Stimulated activated naive B cell treated with anti-CD40 and anti-IgM and Interleukin-4, amounts not matched to agents 10 μg/mL and 1 μg/mL and 100 μg/mL, for 72 hours (primary cell): Measurements from ENCODE around the gene MACROD2.
"Not testable (repeated sequence)": the region's sequence is repeated elsewhere in the genome, so short reads cannot be mapped to it uniquely, and the experiment has no call there.

Source experiments
- ATAC-seq, 2 donors: fragments of 150-1000 bp; cut with Tn5 transposase; replicated peaks; 2 replicates each; pipeline ENCODE4 v1.10.0; 2021; ENCODE audit warnings: moderate library complexity in 1 of 2
- DNase-seq: peaks from one replicate; pipeline ENCODE4 v3.0.0; 2021
- H3K27ac Mint-ChIP-seq: one replicate; pipeline ENCODE4 v1.8.0; 2022; ENCODE audit warnings: mild to moderate bottlenecking, mixed read lengths
- H3K27me3 Mint-ChIP-seq, 2 donors: one replicate each; pipeline ENCODE4 v1.8.0; 2022; ENCODE audit warnings: mixed read lengths in 2 of 2
- H3K36me3 Mint-ChIP-seq, 2 donors: one replicate each; pipeline ENCODE4 v1.8.0; 2022; ENCODE audit warnings: mixed read lengths in 2 of 2, mild to moderate bottlenecking in 1 of 2
- H3K4me1 Mint-ChIP-seq, 2 donors: one replicate each; pipeline ENCODE4 v1.8.0; 2022; ENCODE audit warnings: mixed read lengths in 2 of 2, mild to moderate bottlenecking in 1 of 2
- H3K4me3 Mint-ChIP-seq, 2 donors: one replicate each; pipeline ENCODE4 v1.8.0; 2022; ENCODE audit warnings: mild to moderate bottlenecking in 2 of 2, mixed read lengths in 2 of 2, moderate library complexity in 1 of 2
- H3K9me3 Mint-ChIP-seq, 2 donors: one replicate each; pipeline ENCODE4 v1.8.0; 2022; ENCODE audit warnings: mixed read lengths in 2 of 2, mild to moderate bottlenecking in 1 of 2

MACROD2 gene

DNA sequence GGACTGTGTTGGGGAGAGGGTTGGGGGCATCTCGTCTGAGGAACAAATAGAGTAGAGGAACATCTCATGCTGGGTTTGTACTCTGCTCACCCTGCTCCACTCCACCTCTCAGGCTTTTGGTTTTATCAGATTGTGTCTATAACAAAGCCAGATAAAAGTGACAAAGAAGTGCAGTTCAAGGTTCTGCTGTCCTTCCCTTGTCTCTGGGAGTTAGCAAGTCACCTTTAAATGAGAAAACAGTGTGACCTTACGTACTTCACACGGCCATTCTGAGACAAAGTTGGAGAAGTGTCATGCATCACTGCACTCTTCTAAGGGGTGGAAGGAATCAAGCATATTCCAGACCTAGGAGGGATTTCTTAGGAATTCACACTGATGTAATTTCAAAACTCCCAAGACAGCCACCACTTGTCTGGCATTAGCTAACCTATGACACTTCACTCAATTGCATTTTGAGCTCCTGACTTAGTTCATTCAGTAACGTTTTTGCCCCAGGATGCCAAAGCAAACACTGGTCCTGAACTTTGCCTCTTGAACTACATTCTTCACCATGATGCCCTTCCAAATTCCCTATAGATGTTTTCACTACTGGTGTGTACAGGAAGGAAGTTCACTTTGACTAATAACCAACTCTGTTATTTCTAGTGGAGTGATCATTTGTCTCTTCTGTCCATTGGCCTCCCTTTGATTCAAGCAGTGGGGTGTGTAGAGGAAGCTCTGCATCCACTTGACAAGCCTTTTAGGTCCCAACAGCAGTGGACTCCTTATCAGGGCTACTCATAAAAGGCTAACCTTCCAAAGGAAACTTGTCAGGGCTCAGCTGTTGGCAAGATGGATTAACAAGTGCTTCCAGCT is 989.7 kb downstream of the MACROD2 start:
- H3K27me3 Mint-ChIP-seq = no peaks in the 10 kb centered on the region

DNA sequence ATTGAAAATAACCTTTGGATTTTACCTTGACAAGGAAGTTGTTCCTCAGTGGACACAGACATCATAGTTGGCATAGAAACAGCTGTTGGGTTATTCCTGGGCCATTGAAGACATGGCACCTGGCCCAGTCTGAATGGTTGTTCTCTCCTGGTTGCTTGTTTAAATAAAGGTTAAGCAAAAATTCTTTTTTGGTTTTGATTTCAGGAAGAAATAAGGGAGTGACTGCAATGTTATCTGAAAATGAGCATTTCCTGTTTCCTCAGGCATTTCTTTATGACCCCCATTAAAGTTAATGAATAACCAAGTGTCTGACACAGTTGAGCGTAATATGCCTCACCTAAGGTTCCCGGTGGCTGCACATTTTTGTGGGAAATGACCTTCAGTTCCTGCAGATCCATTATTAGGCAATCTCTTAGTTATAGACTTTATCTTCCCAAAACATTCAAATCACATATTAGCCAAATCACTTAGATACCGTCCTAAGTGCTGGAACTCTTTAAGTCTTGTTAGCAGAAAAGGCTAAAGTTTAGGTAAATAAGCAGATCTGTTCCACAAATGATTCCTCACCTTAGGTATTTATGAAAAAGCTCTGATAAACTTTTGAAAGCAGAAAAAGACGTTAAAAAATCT is 990.8 kb downstream of the MACROD2 start:
- no peak for ATAC-seq
- DNase-seq = no peak
- Mint-ChIP-seq H3K27ac (no peak overlapping the region), H3K27me3 (no peaks in the 10 kb centered on the region), H3K36me3 (peaks cover 3 to 5% of the 10 kb centered on the region in 2 donors), H3K4me1 (no peaks in the 10 kb centered on the region), H3K4me3 (no peak overlapping the region), H3K9me3 (peaks cover 21 to 25% of the 10 kb centered on the region in 2 donors)

More for the DNA sequence above, 989.7 kb downstream of the MACROD2 start:
- DNase-seq = no peak
- H3K4me1 Mint-ChIP-seq = no peaks in the 10 kb centered on the region
- peaks cover 3 to 5% of the 10 kb centered on the region in 2 donors for H3K36me3 Mint-ChIP-seq
- no peak overlapping the region for H3K27ac Mint-ChIP-seq
- ATAC-seq = no peak
- H3K9me3 Mint-ChIP-seq = peaks cover 24 to 26% of the 10 kb centered on the region in 2 donors
- H3K4me3 Mint-ChIP-seq = no peak overlapping the region

DNA sequence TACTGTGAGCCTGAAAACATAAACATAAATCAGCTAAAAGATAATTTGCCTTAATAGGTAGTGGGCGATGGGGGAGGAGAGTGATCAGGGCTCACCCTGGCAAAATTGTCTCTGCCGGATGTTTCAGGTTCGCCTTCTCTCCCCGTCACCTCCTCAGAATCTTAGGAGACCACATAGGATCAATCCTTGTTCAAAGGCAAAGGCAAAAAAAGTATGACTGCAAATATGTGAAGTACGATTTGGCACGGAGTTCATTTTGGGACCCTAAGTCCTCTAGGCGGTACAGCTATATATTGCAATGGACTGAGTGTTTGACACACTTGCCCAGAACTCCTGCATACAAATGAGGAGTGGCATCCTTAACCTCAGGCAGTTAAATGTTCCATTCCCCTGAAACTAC is 991.3 kb downstream of the MACROD2 start:
- Mint-ChIP-seq H3K27me3 (no peaks in the 10 kb centered on the region), H3K4me1 (no peaks in the 10 kb centered on the region), H3K4me3 (no peak overlapping the region), H3K36me3 (peaks cover 3 to 5% of the 10 kb centered on the region in 2 donors), H3K27ac (no peak overlapping the region), H3K9me3 (peaks cover 17 to 20% of the 10 kb centered on the region in 2 donors)
- ATAC-seq (no peak), DNase-seq (no peak)

DNA sequence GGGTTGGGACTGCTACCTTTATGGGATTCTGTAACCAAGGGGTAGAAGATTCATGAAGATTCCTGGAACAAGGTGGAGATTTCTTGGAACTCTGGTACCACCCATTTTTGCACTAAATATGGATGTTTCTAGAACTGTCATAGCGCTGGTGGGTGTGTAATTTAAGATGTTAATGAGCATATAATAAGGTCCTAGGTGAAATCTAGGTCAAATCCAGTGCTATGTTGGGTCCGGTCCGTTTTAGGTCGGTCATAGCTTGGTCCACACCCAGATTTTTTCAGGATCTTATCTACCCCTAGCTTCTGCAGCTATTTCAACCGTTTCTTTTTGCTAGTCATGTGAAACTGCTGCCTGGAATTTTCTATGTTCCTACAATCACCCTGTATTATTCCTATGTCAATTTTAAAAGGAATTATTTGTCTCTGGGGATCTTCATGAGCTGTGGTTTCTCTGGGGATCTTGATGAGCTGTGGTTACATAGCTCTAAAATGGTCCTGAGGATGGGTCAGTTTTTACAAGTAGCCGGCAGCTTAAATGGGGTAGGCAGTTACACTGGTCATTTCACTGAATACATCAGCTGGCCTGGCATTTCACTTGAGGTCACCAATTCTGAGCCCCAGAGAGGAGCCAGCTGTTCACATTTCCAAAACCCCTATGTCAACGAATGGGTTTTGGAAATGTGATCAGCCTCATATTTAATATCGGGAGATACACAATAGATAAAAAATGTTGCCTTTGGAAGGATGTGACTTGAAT is 994.4 kb downstream of the MACROD2 start:
- no peaks in the 10 kb centered on the region for H3K36me3 Mint-ChIP-seq
- no peak for ATAC-seq
- H3K27me3 Mint-ChIP-seq = no peaks in the 10 kb centered on the region
- DNase-seq = no peak
- H3K27ac Mint-ChIP-seq = no peak overlapping the region
- H3K9me3 Mint-ChIP-seq = no peaks in the 10 kb centered on the region
- H3K4me3 Mint-ChIP-seq = no peak overlapping the region
- H3K4me1 Mint-ChIP-seq = no peaks in the 10 kb centered on the region

DNA sequence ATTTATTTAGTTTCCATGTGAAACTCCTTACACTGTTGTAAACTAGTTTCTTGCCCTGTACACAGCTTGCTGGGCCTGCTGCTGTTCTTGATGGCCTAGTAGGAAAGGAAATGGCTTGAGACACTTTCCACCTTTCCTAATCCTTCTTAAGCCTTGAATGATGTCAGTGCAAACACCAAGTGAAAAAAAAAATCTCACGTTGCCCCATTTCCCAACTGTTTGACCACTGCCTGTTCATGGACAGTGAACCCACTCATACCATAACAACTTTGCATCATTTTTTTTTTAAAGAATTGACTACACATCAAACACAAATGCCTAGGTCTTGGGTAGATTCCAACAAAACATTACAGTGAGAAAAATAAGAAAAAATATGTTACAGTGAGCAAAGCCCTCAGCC is 995.7 kb downstream of the MACROD2 start:
- Mint-ChIP-seq H3K36me3 (no peaks in the 10 kb centered on the region), H3K4me3 (no peak overlapping the region), H3K27me3 (no peaks in the 10 kb centered on the region), H3K9me3 (peaks cover 0 to 1% of the 10 kb centered on the region in 2 donors), H3K4me1 (no peaks in the 10 kb centered on the region), H3K27ac (no peak overlapping the region)
- DNase-seq (no peak), ATAC-seq (no peak)

DNA sequence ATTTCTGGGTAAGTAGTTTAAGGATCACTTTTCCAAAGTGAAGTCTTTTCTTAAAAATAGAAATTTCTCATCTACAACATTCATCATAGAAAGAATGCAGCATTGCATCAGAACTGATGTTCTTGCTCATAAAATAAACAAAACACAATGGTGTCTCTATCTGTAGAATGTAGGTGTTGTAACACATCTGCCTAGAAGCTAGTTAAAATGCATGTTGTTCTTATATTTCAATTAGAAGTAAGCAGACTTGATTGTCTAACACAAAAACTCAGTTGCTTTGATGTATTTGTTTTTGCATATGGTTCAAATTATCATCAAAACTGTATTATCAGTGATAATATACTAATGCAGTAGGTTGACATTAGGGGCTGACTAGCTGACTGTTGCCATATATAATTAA is 996.8 kb downstream of the MACROD2 start:
- Mint-ChIP-seq H3K9me3 (peaks cover 0 to 1% of the 10 kb centered on the region in 2 donors), H3K4me1 (no peaks in the 10 kb centered on the region), H3K27ac (no peak overlapping the region), H3K36me3 (no peaks in the 10 kb centered on the region), H3K4me3 (no peak overlapping the region), H3K27me3 (no peaks in the 10 kb centered on the region)
- no peak for ATAC-seq
- no peak for DNase-seq

DNA sequence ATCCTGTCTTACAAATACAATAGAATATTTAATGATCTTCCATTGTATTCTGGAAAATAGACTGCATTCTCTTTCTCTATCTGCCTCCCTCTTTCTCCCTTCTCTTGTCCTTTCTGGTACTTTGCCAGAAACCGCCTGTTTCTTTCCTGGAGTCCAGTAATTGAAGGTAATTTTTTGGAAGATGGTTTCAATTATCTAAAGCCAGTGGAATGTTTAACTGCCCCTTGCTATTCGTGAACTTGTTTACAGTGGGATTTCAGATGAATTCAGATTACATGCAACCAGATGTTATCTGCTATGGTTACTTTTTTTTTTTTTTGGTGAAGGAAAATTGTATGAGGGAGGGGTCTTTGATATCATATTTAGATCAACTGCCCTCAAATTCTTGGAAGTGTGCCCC is 997.6 kb downstream of the MACROD2 start:
- H3K4me1 Mint-ChIP-seq = no peaks in the 10 kb centered on the region
- no peaks in the 10 kb centered on the region for H3K36me3 Mint-ChIP-seq
- no peak for ATAC-seq
- H3K4me3 Mint-ChIP-seq = no peak overlapping the region
- DNase-seq = no peak
- H3K27me3 Mint-ChIP-seq = no peaks in the 10 kb centered on the region
- peaks cover 0 to 3% of the 10 kb centered on the region in 2 donors for H3K9me3 Mint-ChIP-seq
- no peak overlapping the region for H3K27ac Mint-ChIP-seq

DNA sequence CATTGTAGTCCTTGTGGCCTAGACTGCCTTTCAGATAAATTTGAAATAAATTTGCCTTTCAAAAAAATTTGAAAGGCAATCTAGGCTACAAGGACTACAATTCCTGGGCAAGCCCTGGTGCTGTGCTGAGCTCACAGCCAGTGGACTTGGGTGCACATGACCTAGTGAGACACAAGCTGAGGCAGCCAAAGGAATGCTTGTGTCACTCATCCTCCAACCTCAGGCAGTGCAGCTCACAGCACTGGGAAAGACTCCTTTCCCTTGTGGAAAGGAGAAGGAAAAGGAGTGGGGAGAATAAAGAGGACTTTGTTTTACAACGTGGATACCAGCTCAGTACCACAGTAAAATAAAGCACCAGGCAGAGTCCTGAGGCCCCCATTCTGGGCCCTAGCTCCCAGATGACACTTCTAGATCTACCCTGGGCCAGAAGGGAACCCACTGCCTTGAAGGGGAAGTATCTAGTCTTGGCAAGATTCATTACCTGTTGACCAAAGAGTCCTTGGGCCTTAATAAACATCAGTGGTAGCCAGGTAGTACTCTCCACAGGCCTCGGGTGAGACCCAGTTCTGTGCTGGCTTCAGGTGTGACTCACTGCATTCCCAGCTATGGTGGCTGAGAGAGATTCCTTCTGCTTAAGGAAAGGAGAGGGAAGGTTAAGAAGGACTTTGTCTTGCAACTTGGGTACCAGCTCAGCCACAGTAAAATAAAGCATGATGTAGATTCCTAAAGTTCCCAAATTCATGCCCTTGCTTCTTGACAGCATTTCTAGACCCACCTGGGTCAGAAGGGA is 1001.8 kb downstream of the MACROD2 start:
- Mint-ChIP-seq H3K4me3 (no peak overlapping the region), H3K36me3 (no peaks in the 10 kb centered on the region), H3K27me3 (no peaks in the 10 kb centered on the region), H3K27ac (no peak overlapping the region), H3K9me3 (peaks cover 10% of the 10 kb centered on the region in 2 donors), H3K4me1 (no peaks in the 10 kb centered on the region)
- DNase-seq = no peak
- no peak for ATAC-seq

DNA sequence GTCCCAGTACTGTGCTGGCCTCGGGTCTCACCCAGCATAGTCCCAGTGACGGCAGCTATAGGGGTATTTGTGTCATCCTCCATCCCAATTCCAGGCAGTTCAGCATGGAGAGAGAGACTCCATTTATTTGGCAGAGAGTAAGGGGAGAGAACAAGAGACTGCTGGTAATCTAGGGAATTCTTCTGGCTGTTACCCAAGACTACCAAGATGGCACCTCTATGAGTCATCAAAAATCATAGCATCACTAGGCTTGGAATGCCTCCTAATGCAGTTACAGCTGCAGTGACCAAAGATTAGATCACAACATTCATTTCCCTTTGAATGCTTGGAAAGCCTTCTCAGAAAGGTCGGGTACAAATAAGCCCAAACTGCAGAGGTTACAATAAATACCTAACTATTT is 1002.5 kb downstream of the MACROD2 start:
- no peak for ATAC-seq
- H3K36me3 Mint-ChIP-seq = no peaks in the 10 kb centered on the region
- H3K27ac Mint-ChIP-seq = no peak overlapping the region
- H3K4me1 Mint-ChIP-seq = no peaks in the 10 kb centered on the region
- peaks cover 10% of the 10 kb centered on the region in 2 donors for H3K9me3 Mint-ChIP-seq
- no peak overlapping the region for H3K4me3 Mint-ChIP-seq
- no peaks in the 10 kb centered on the region for H3K27me3 Mint-ChIP-seq
- DNase-seq = no peak

DNA sequence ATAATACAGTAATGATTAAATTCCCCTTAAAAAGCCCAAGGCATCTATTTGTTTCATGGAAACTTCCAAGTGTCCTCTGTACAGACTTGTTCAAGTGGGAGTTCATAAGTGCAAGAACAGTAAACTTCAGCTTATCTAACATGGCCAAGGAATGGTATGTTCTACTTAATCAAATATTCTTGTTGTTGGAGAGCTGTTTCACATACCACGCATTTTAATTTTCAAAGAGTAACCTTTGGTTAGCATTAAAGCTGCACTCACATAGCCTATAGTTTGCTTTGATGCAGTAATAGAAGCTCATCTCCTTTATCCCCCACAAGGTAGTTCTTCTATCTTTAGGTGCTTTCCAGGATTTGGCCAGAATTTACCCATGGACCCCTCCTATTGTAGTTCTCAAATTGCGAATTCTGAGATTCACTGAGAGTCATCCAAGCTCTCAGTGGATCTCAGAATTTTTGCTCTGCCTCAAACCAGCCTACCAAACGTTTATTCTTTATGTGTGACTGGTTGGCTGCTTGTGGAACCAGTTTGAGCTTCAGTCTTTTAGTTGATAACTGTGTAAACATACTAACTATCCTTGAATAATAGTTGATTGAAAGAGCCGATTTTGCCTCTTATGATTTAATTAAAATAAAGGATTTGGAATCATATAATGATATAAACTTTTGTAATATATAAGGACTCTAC is 1010.1 kb downstream of the MACROD2 start:
- H3K27me3 Mint-ChIP-seq = no peaks in the 10 kb centered on the region
- no peaks in the 10 kb centered on the region for H3K36me3 Mint-ChIP-seq
- no peaks in the 10 kb centered on the region for H3K4me1 Mint-ChIP-seq
- DNase-seq (no peak), ATAC-seq (no peak)
- no peaks in the 10 kb centered on the region for H3K9me3 Mint-ChIP-seq
- H3K4me3 Mint-ChIP-seq = no peak overlapping the region
- no peak overlapping the region for H3K27ac Mint-ChIP-seq

DNA sequence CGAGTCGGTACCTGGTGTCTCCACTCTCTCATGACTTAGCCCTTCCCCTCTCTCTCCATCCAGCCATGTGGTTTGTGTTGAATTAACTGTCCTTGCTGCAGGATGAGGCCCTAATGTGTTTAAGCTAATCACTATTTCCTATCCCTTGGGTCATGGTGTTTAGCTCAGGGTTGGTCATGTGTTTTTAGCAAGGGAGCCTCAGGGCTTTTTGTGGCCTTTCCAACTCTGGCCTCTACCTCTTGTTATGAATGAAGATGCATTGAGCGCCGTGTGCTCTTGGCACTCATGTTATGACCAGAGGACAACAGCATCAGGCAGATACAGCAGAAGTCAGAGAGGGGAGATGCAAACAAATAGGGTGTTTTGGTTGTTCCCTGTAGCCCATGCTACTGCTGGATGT is 1016.3 kb downstream of the MACROD2 start:
- ATAC-seq (no peak), DNase-seq (no peak)
- no peaks in the 10 kb centered on the region for H3K4me1 Mint-ChIP-seq
- H3K4me3 Mint-ChIP-seq = no peak overlapping the region
- no peaks in the 10 kb centered on the region for H3K9me3 Mint-ChIP-seq
- no peak overlapping the region for H3K27ac Mint-ChIP-seq
- H3K36me3 Mint-ChIP-seq = no peaks in the 10 kb centered on the region
- no peaks in the 10 kb centered on the region for H3K27me3 Mint-ChIP-seq

DNA sequence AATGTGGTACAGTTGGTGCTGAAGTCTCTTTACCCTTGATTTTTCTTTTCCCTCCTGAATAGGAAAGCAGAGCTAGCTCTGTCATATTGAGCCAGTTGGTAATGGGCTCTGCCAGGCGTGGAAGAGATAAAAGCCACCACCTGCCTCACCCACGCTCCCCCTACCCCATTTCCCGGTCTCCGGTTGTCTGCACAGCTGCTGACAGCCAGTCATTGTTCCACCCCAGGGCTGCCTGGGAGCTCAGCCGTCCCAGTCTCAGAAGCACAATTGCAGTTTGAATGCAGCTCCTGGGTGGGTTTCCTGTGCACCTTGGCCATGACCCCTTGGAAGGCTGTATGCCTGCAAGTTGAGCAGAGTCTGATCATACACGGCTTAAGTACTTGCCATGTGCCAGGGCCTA is 1017.2 kb downstream of the MACROD2 start:
- Mint-ChIP-seq H3K27ac (no peak overlapping the region), H3K27me3 (no peaks in the 10 kb centered on the region), H3K4me1 (no peaks in the 10 kb centered on the region), H3K4me3 (no peak overlapping the region), H3K9me3 (no peaks in the 10 kb centered on the region), H3K36me3 (no peaks in the 10 kb centered on the region)
- DNase-seq = no peak
- no peak for ATAC-seq

DNA sequence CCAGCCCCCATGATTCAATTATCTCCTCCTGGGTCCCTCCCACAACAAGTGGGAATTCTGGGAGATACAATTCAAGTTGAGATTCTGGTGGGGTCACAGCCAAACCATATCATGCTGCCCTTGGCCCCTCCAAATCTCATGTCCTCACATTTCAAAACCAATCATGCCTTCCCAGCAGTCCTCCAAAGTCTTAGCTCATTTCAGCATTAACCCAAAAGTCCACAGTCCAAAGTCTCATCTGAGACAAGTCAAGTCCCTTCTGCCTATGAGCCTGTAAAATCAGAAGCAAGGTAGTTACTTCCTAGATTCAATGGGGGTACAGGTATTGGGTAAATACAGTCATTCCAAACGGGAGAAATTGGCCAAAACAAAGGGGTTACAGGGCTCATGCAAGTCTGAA is 1021.6 kb downstream of the MACROD2 start:
- not testable (repeated sequence) for H3K27ac Mint-ChIP-seq, H3K27me3 Mint-ChIP-seq, ATAC-seq, H3K4me3 Mint-ChIP-seq, DNase-seq, H3K36me3 Mint-ChIP-seq, H3K4me1 Mint-ChIP-seq, H3K9me3 Mint-ChIP-seq

DNA sequence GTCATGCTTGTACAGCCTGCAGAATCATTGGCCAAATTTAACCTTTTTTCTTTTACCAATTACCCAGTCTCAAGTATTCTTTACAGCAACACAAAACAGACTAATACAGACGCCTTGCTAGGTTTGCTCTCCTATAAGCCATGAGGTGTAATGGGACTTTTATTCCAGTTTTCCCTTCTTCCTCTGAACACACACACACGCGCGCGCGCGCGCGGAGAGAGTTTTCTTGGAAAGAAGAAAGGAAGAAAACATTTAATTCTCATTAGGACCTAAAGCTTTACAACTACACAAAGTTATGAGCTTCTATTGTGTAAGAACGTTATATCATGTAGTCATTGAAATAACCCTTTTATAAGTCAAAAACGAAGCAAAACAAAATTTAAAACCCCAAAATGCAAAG is 1023.6 kb downstream of the MACROD2 start:
- Mint-ChIP-seq H3K4me3 (no peak overlapping the region), H3K36me3 (no peaks in the 10 kb centered on the region), H3K27me3 (no peaks in the 10 kb centered on the region), H3K9me3 (peaks cover 2 to 4% of the 10 kb centered on the region in 2 donors), H3K27ac (no peak overlapping the region), H3K4me1 (no peaks in the 10 kb centered on the region)
- DNase-seq (no peak), ATAC-seq (no peak)
